ENCODE measurements around the gene MYLIP. TPM values are rescaled to one million over a fixed set of nuclear protein-coding genes. Genes with fewer than 3 reads are reported as not detected.

MYLIP gene
- total RNA-seq, 4 donors from 2014 or later, result 22.5 to 43.2 (median 40.7) TPM

- in situ Hi-C loops (cut with MboI; ENCODE audit: low pct_ligation_motif_present in 1 of 4, low pct_unique_long_range_greater_than_20kb in 1 of 4, low sequenced_read_pairs in 3 of 4), result no loop called here
- TF ChIP-seq CTCF (IDR thresholded peaks at IDR 0.05) (no peak), POLR2AphosphoS5 (IDR thresholded peaks at IDR 0.05) (no peak), EP300 (IDR thresholded peaks at IDR 0.05; ENCODE audit: low read depth) (no peak), POLR2A (IDR thresholded peaks at IDR 0.05) (no peak)
- 66% methylated on average over 4 of the region's 4 CpGs; no CpG with 5 or more reads in 1 of the 2 donors for WGBS, 2 donors (ENCODE audit: low coverage in 1 of 2)
Measured at GRCh38 chr6:16086965-16087364, 41.9 kb upstream of the MYLIP start.

GRCh38 chr6:16087386-16087785 lies 41.5 kb upstream of the MYLIP start:
- Histone ChIP-seq H3K27me3 (no peaks in the 10 kb centered on the region), H3K9me3 (no peaks in the 10 kb centered on the region), H3K4me3 (no peak overlapping the region), H3K27ac (no peak overlapping the region), H3K4me1 (peaks cover 0 to 4% (median 0%) of the 10 kb centered on the region in 4 donors), H3K36me3 (no peaks in the 10 kb centered on the region)
- DNase-seq, result no peak
- no peak for TF ChIP-seq CTCF (IDR thresholded peaks at IDR 0.05)
- no peak for TF ChIP-seq POLR2AphosphoS5 (IDR thresholded peaks at IDR 0.05)
- TF ChIP-seq POLR2A (IDR thresholded peaks at IDR 0.05), result no peak
- TF ChIP-seq EP300 (IDR thresholded peaks at IDR 0.05; ENCODE audit: low read depth), result no peak
- intact Hi-C loops (cut with DNase I; ENCODE audit: low total_unique reads), result no loop called here
- in situ Hi-C loops (cut with MboI; ENCODE audit: low pct_ligation_motif_present in 1 of 4, low pct_unique_long_range_greater_than_20kb in 1 of 4, low sequenced_read_pairs in 3 of 4), result no loop called here
- 87 to 89% methylated on average over 2 to 3 of the region's 3 CpGs for WGBS, 2 donors (ENCODE audit: low coverage in 1 of 2)

More at GRCh38 chr6:16086965-16087364, 41.9 kb upstream of the MYLIP start:
- intact Hi-C loops (cut with DNase I; ENCODE audit: low total_unique reads), result no loop called here
- Histone ChIP-seq H3K27me3 (no peaks in the 10 kb centered on the region), H3K4me1 (peaks cover 0 to 4% (median 0%) of the 10 kb centered on the region in 4 donors), H3K36me3 (no peaks in the 10 kb centered on the region), H3K9me3 (no peaks in the 10 kb centered on the region), H3K27ac (no peak overlapping the region), H3K4me3 (no peak overlapping the region)
- no peak for DNase-seq

GRCh38 chr6:16088409-16088808 lies 40.5 kb upstream of the MYLIP start:
- Histone ChIP-seq H3K27ac (no peak overlapping the region), H3K4me1 (peaks cover 0 to 4% (median 0%) of the 10 kb centered on the region in 4 donors), H3K36me3 (no peaks in the 10 kb centered on the region), H3K9me3 (no peaks in the 10 kb centered on the region), H3K27me3 (no peaks in the 10 kb centered on the region), H3K4me3 (no peak overlapping the region)
- in situ Hi-C loops (cut with MboI; ENCODE audit: low pct_ligation_motif_present in 1 of 4, low pct_unique_long_range_greater_than_20kb in 1 of 4, low sequenced_read_pairs in 3 of 4) (no loop called here), intact Hi-C loops (cut with DNase I; ENCODE audit: low total_unique reads) (no loop called here)
- TF ChIP-seq POLR2AphosphoS5 (IDR thresholded peaks at IDR 0.05) (no peak), EP300 (IDR thresholded peaks at IDR 0.05; ENCODE audit: low read depth) (no peak), CTCF (IDR thresholded peaks at IDR 0.05) (no peak), POLR2A (IDR thresholded peaks at IDR 0.05) (no peak)
- DNase-seq, result no peak
- WGBS, 2 donors (ENCODE audit: low coverage in 1 of 2), result 87 to 93% methylated on average over 3 of the region's 3 CpGs

- Histone ChIP-seq H3K4me1 (peaks cover 0 to 4% (median 0%) of the 10 kb centered on the region in 4 donors), H3K9me3 (no peaks in the 10 kb centered on the region), H3K27ac (no peak overlapping the region), H3K4me3 (no peak overlapping the region), H3K36me3 (no peaks in the 10 kb centered on the region), H3K27me3 (no peaks in the 10 kb centered on the region)
- 0 to 78% methylated on average over 1 to 6 of the region's 6 CpGs for WGBS, 2 donors (ENCODE audit: low coverage in 1 of 2)
- no peak for DNase-seq
- intact Hi-C loops (cut with DNase I; ENCODE audit: low total_unique reads) (no loop called here), in situ Hi-C loops (cut with MboI; ENCODE audit: low pct_ligation_motif_present in 1 of 4, low pct_unique_long_range_greater_than_20kb in 1 of 4, low sequenced_read_pairs in 3 of 4) (no loop called here)
- TF ChIP-seq POLR2AphosphoS5 (IDR thresholded peaks at IDR 0.05) (no peak), POLR2A (IDR thresholded peaks at IDR 0.05) (no peak), EP300 (IDR thresholded peaks at IDR 0.05; ENCODE audit: low read depth) (no peak), CTCF (IDR thresholded peaks at IDR 0.05) (no peak)
Measured at GRCh38 chr6:16089232-16090062, 39.4 kb upstream of the MYLIP start.
